ENCODE measurements around the gene CHD9NB. TPM values are rescaled to one million over a fixed set of nuclear protein-coding genes. Genes with fewer than 3 reads are reported as not detected.
"Not testable (repeated sequence)": the region's sequence is repeated elsewhere in the genome, so short reads cannot be mapped to it uniquely, and the experiment has no call there.

Gene CHD9NB
- total RNA-seq, 1 donor: 2.3 TPM

GRCh38 chr16:53078765-53079485 is 26.2 kb upstream of the CHD9NB start:
- TF ChIP-seq, protein P1, sequence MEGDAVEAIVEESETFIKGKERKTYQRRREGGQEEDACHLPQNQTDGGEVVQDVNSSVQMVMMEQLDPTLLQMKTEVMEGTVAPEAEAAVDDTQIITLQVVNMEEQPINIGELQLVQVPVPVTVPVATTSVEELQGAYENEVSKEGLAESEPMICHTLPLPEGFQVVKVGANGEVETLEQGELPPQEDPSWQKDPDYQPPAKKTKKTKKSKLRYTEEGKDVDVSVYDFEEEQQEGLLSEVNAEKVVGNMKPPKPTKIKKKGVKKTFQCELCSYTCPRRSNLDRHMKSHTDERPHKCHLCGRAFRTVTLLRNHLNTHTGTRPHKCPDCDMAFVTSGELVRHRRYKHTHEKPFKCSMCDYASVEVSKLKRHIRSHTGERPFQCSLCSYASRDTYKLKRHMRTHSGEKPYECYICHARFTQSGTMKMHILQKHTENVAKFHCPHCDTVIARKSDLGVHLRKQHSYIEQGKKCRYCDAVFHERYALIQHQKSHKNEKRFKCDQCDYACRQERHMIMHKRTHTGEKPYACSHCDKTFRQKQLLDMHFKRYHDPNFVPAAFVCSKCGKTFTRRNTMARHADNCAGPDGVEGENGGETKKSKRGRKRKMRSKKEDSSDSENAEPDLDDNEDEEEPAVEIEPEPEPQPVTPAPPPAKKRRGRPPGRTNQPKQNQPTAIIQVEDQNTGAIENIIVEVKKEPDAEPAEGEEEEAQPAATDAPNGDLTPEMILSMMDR (IDR thresholded peaks at IDR 0.05; ENCODE audit: insufficient read depth, low read length): no peak
- peak; percentile 32 for DNase-seq (ENCODE audit: low read depth)
- no peak overlapping the region for H3K4me3 ChIP-seq (ENCODE audit: low read depth, low read length)

- no peak overlapping the region for H3K4me3 ChIP-seq (ENCODE audit: low read depth, low read length)
- no peak for DNase-seq (ENCODE audit: low read depth)
- TF ChIP-seq, protein P1 (IDR thresholded peaks at IDR 0.05; ENCODE audit: insufficient read depth, low read length): no peak
Observed at GRCh38 chr16:53078247-53078646, 25.6 kb upstream of the CHD9NB start.

GRCh38 chr16:53075461-53075860 is 22.8 kb upstream of the CHD9NB start:
- H3K4me3 ChIP-seq (ENCODE audit: low read depth, low read length); DNase-seq (ENCODE audit: low read depth): not testable (repeated sequence)

DNA sequence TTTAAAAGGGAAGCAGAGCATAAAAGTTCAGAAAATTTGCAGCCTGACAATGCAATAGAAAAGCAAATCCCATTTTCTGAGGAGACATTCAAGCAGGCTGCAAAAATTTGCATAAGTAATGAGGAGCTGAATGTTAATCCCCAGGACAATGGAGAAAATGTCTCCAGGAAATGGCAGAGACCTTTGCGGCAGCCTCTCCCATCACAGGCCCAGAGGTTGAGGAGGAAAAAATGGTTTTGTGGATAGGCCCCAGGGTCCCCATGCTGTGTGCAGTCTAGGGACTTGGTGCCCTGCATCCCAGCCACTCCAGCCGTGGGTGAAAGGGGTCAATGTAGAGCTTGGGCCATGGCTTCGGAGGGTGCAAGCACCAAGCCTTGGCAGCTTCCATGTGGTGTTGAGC is 21.6 kb upstream of the CHD9NB start:
- not testable (repeated sequence) for H3K4me3 ChIP-seq (ENCODE audit: low read depth, low read length); DNase-seq (ENCODE audit: low read depth)

GRCh38 chr16:53073022-53073421 is 20.3 kb upstream of the CHD9NB start:
- no peak for DNase-seq (ENCODE audit: low read depth)
- TF ChIP-seq, protein P1 (IDR thresholded peaks at IDR 0.05; ENCODE audit: insufficient read depth, low read length): no peak
- no peak overlapping the region for H3K4me3 ChIP-seq (ENCODE audit: low read depth, low read length)

- no peak overlapping the region for H3K4me3 ChIP-seq (ENCODE audit: low read depth, low read length)
- TF ChIP-seq, protein P1 (IDR thresholded peaks at IDR 0.05; ENCODE audit: insufficient read depth, low read length): no peak
- DNase-seq (ENCODE audit: low read depth): peak; percentile 36
Observed at GRCh38 chr16:53071748-53072301, 19.1 kb upstream of the CHD9NB start.

DNA sequence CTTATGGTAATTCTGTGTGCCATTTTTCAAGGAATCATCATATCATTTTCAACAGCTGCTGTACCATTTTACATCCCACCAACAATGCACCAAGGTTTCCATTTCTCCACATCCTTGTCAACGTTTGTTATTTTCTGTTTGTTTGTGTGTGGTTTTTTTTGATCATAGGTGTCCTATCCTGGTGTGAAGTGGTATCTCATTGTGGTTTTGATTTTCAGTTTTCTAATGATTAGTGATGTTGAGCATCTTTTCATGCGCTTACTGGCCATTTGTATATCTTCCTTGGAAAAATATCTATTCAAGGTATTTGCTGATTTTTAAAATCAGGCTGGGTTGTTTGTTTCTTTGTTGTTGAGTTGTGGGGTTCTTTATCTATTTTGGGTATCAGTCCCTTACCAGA is 17.1 kb upstream of the CHD9NB start:
- DNase-seq (ENCODE audit: low read depth): no peak
- TF ChIP-seq, protein P1 (IDR thresholded peaks at IDR 0.05; ENCODE audit: insufficient read depth, low read length): no peak
- no peak overlapping the region for H3K4me3 ChIP-seq (ENCODE audit: low read depth, low read length)

- DNase-seq (ENCODE audit: low read depth): no peak
- TF ChIP-seq, protein P1 (IDR thresholded peaks at IDR 0.05; ENCODE audit: insufficient read depth, low read length): no peak
- no peak overlapping the region for H3K4me3 ChIP-seq (ENCODE audit: low read depth, low read length)
Observed at GRCh38 chr16:53068423-53068833, 15.7 kb upstream of the CHD9NB start.

Data from fibroblast of the aortic adventitia (primary cell).